CD4-positive, alpha-beta T cell (primary cell): ENCODE results near the gene ARAP2. TPM values are rescaled to one million over a fixed set of nuclear protein-coding genes. Genes with fewer than 3 reads are reported as not detected.

Source experiments
- ATAC-seq: fragments of 200-7000 bp; cut with Tn5 transposase; one replicate; pipeline ENCODE4 v1.10.0; 2022; ENCODE audit warnings: mild to moderate bottlenecking; ENCODE audit not compliant: poor library complexity
- CTCF ChIA-PET: fragments of 350-600 bp; sonication (Branson Sonifier 250); formaldehyde crosslinking; loops from one replicate; lab custom pipeline; 2021; ENCODE audit warnings: antibody characterized with exemption, inconsistent platforms; lab: Charles Lee
- POLR2A ChIA-PET: fragments of 350-600 bp; sonication (Branson Sonifier 250); formaldehyde crosslinking; loops from one replicate; lab custom pipeline; 2021; ENCODE audit warnings: antibody characterized with exemption, inconsistent platforms; lab: Charles Lee
- DNase-seq, 14 experiments: peaks; one replicate each; pipeline ENCODE4 v3.0.0-alpha.2; 2013 to 2020; ENCODE audit warnings: mixed read lengths in 2 of 14
- H3K27ac ChIP-seq, 2 donors: one replicate each; pipeline versions ENCODE4 v1.5.1 to v1.7.0; 2013; ENCODE audit warnings: low read length in 2 of 2, low read depth in 1 of 2, mild to moderate bottlenecking in 1 of 2
- H3K27me3 ChIP-seq, 2 experiments: 1 replicate in 1 of 2; 2 replicates in 1 of 2; pipeline versions ENCODE4 v1.6.1 to v1.7.0; 2013; ENCODE audit warnings: low read length in 2 of 2, control low read depth in 1 of 2, mild to moderate bottlenecking in 1 of 2, moderate library complexity in 1 of 2; ENCODE audit not compliant: insufficient read depth in 2 of 2, control insufficient read depth in 1 of 2
- H3K36me3 ChIP-seq: one replicate; pipeline ENCODE4 v1.6.1; 2013; ENCODE audit warnings: low read length, control low read depth; ENCODE audit not compliant: insufficient read depth
- H3K4me1 ChIP-seq: one replicate; pipeline ENCODE4 v1.6.1; 2013; ENCODE audit warnings: low read length, control low read depth; ENCODE audit not compliant: insufficient read depth
- H3K4me3 ChIP-seq: one replicate; pipeline ENCODE4 v1.5.1; 2013; ENCODE audit warnings: mild to moderate bottlenecking, low read length, moderate library complexity
- H3K9me3 ChIP-seq, 2 experiments: 1 replicate in 1 of 2; 2 replicates in 1 of 2; pipeline versions ENCODE4 v1.6.1 to v1.7.0; 2013; ENCODE audit warnings: low read length in 2 of 2, mild to moderate bottlenecking in 2 of 2, control low read depth in 1 of 2, moderate library complexity in 1 of 2; ENCODE audit not compliant: control insufficient read depth in 1 of 2, insufficient read depth in 1 of 2
- H3K27ac Mint-ChIP-seq: one replicate; pipeline ENCODE4 v1.8.0; 2020; ENCODE audit warnings: mixed read lengths
- H3K27me3 Mint-ChIP-seq: one replicate; pipeline ENCODE4 v1.8.0; 2021; ENCODE audit warnings: mixed read lengths
- H3K36me3 Mint-ChIP-seq: one replicate; pipeline ENCODE4 v1.8.0; 2021; ENCODE audit warnings: low read depth, mixed read lengths
- H3K4me1 Mint-ChIP-seq: one replicate; pipeline ENCODE4 v1.8.0; 2021; ENCODE audit warnings: low read depth, mixed read lengths
- H3K4me3 Mint-ChIP-seq: one replicate; pipeline ENCODE4 v1.8.0; 2020; ENCODE audit warnings: mild to moderate bottlenecking, mixed read lengths
- H3K9me3 Mint-ChIP-seq: one replicate; pipeline ENCODE4 v1.8.0; 2020; ENCODE audit warnings: mixed read lengths
- CTCF ChIP-seq: fragments of 200-600 bp; IDR thresholded peaks from one replicate; pipeline ENCODE4 v1.8.0; 2022; ENCODE audit warnings: antibody characterized with exemption, mild to moderate bottlenecking
- intact Hi-C, 2 experiments: fragments of 100-400 bp; cut with DNase I in 1 of 2; cut with micrococcal nuclease in 1 of 2; formaldehyde crosslinking; loops; one replicate each; pipeline versions ENCODE4 v1.15.1 to v1.9.0; 2023 to 2025; cut with DNase I, micrococcal nuclease
- total RNA-seq, 174 experiments: library from RNA in 2 of 174; stranded (reverse) in 2 of 174; gene quantifications; one replicate each; pipeline ENCODE4 v1.2.3 and lab custom pipeline; 2021 to 2026

The ARAP2 gene
- total RNA-seq, 2 experiments from 2014 or later, result 54.3 to 63.4 TPM

- no peak for ATAC-seq
- ChIA-PET CTCF (no interaction called here), POLR2A (interaction anchor here (0.5 to 1.0 kb wide), 2 partner anchors 46 to 59 kb away, joined by 3 to 4 read pairs; no protein-coding TSS in a partner anchor)
- no peak for TF ChIP-seq CTCF
- peaks cover 18% of the 10 kb centered on the region for H3K4me1 Mint-ChIP-seq
- H3K27me3 Mint-ChIP-seq, result no peaks in the 10 kb centered on the region
- DNase-seq, result no peak
- no peak overlapping the region for H3K27ac ChIP-seq
- no peak overlapping the region for H3K4me3 Mint-ChIP-seq
- peaks cover 0 to 7% of the 10 kb centered on the region in 2 experiments for H3K9me3 ChIP-seq
- peaks cover 10% of the 10 kb centered on the region for H3K36me3 ChIP-seq
- peaks cover 13% of the 10 kb centered on the region for H3K4me1 ChIP-seq
- no peak overlapping the region for H3K4me3 ChIP-seq
- H3K27me3 ChIP-seq, result no peaks in the 10 kb centered on the region
- peaks cover 17% of the 10 kb centered on the region for H3K36me3 Mint-ChIP-seq
- intact Hi-C loops, result no loop called here
- no peak overlapping the region for H3K27ac Mint-ChIP-seq
- H3K9me3 Mint-ChIP-seq, result no peaks in the 10 kb centered on the region
These were observed 46.8 kb downstream of the ARAP2 start for GRCh38 chr4:36197501-36197900.

- peaks cover 23% of the 10 kb centered on the region for H3K4me1 Mint-ChIP-seq
- Histone ChIP-seq H3K36me3 (peaks cover 13% of the 10 kb centered on the region), H3K4me1 (peaks cover 13% of the 10 kb centered on the region), H3K9me3 (peaks cover 0 to 7% of the 10 kb centered on the region in 2 experiments), H3K27ac (no peak overlapping the region), H3K27me3 (no peaks in the 10 kb centered on the region), H3K4me3 (no peak overlapping the region)
- CTCF ChIA-PET, result no interaction called here
- H3K4me3 Mint-ChIP-seq, result no peak overlapping the region
- DNase-seq, result no peak
- H3K36me3 Mint-ChIP-seq, result peaks cover 17% of the 10 kb centered on the region
- no peak for TF ChIP-seq CTCF
- no peak overlapping the region for H3K27ac Mint-ChIP-seq
- ATAC-seq, result no peak
- intact Hi-C loops, result no loop called here
- no peaks in the 10 kb centered on the region for H3K9me3 Mint-ChIP-seq
- no peaks in the 10 kb centered on the region for H3K27me3 Mint-ChIP-seq
- POLR2A ChIA-PET, result no interaction called here
These were observed 48.0 kb downstream of the ARAP2 start for GRCh38 chr4:36196145-36196913.

- peak in 1 of 14 experiments; percentile 39 for DNase-seq
- Histone ChIP-seq H3K27ac (no peak overlapping the region), H3K36me3 (peaks cover 3% of the 10 kb centered on the region), H3K27me3 (no peaks in the 10 kb centered on the region), H3K9me3 (peaks cover 0 to 3% of the 10 kb centered on the region in 2 experiments), H3K4me1 (peaks cover 17% of the 10 kb centered on the region), H3K4me3 (no peak overlapping the region)
- POLR2A ChIA-PET, result no interaction called here
- intact Hi-C loops, result no loop called here
- H3K27me3 Mint-ChIP-seq, result no peaks in the 10 kb centered on the region
- TF ChIP-seq CTCF, result no peak
- no peak for ATAC-seq
- H3K9me3 Mint-ChIP-seq, result no peaks in the 10 kb centered on the region
- no peak overlapping the region for H3K4me3 Mint-ChIP-seq
- CTCF ChIA-PET, result no interaction called here
- H3K36me3 Mint-ChIP-seq, result peaks cover 13% of the 10 kb centered on the region
- H3K27ac Mint-ChIP-seq, result no peak overlapping the region
- H3K4me1 Mint-ChIP-seq, result peaks cover 51% of the 10 kb centered on the region
These were observed 51.4 kb downstream of the ARAP2 start for GRCh38 chr4:36192922-36193321.
